CD4-positive, alpha-beta T cell treated with Interleukin-4 for 4 hours (primary cell): ENCODE data around the gene GLT6D1.
"Not testable (repeated sequence)": the region's sequence is repeated elsewhere in the genome, so short reads cannot be mapped to it uniquely, and the experiment has no call there.

ENCODE experiments used
- DNase-seq: peaks from one replicate; pipeline ENCODE4 v3.0.0-alpha.2; 2020

Gene GLT6D1

GRCh38 chr9:135639196-135639595 is at the start of gene GLT6D1:
GLT6D1 (minus strand) TSS chr9:135639540; CDS start chr9:135639187, 353 bp downstream.
- no peak for DNase-seq

- DNase-seq, result no peak
Measured at GRCh38 chr9:135689011-135689410, 49.7 kb upstream of the GLT6D1 start.

GRCh38 chr9:135687216-135687615 is 47.9 kb upstream of the GLT6D1 start:
- DNase-seq, result no peak

GRCh38 chr9:135684691-135685090 is 45.4 kb upstream of the GLT6D1 start:
- DNase-seq, result no peak

GRCh38 chr9:135683401-135684034 is 44.2 kb upstream of the GLT6D1 start:
- no peak for DNase-seq

- DNase-seq, result no peak
Measured at GRCh38 chr9:135681161-135681560, 41.8 kb upstream of the GLT6D1 start.

GRCh38 chr9:135680056-135680455 is 40.7 kb upstream of the GLT6D1 start:
- no peak for DNase-seq

- DNase-seq, result no peak
Measured at GRCh38 chr9:135678236-135679017, 39.1 kb upstream of the GLT6D1 start.

- DNase-seq, result no peak
Measured at GRCh38 chr9:135677641-135678168, 38.4 kb upstream of the GLT6D1 start.

GRCh38 chr9:135676891-135677290 is 37.6 kb upstream of the GLT6D1 start:
- no peak for DNase-seq

- no peak for DNase-seq
Measured at GRCh38 chr9:135674977-135675376, 35.6 kb upstream of the GLT6D1 start.

GRCh38 chr9:135673941-135674340 is 34.6 kb upstream of the GLT6D1 start:
- no peak for DNase-seq

GRCh38 chr9:135672786-135673185 is 33.4 kb upstream of the GLT6D1 start:
- not testable (repeated sequence) for DNase-seq

- DNase-seq, result no peak
Measured at GRCh38 chr9:135671591-135672041, 32.3 kb upstream of the GLT6D1 start.

GRCh38 chr9:135670721-135671590 is 31.6 kb upstream of the GLT6D1 start:
- no peak for DNase-seq

GRCh38 chr9:135669616-135670285 is 30.4 kb upstream of the GLT6D1 start:
- DNase-seq, result no peak

- DNase-seq, result not testable (repeated sequence)
Measured at GRCh38 chr9:135669018-135669417, 29.7 kb upstream of the GLT6D1 start.

GRCh38 chr9:135667463-135668001 is 28.2 kb upstream of the GLT6D1 start:
- no peak for DNase-seq

GRCh38 chr9:135666534-135667462 is 27.5 kb upstream of the GLT6D1 start:
- no peak for DNase-seq

GRCh38 chr9:135665795-135666189 is 26.5 kb upstream of the GLT6D1 start:
- DNase-seq, result no peak
